ENCODE measurements around the gene PIAS1.

- TF ChIP-seq JUN (IDR thresholded peaks at IDR 0.05; ENCODE audit: borderline replicate concordance, low read depth, low read length) (no peak), JUN (CRISPR knock-in tag; IDR thresholded peaks at IDR 0.05; ENCODE audit: borderline replicate concordance) (no peak), NKRF (IDR thresholded peaks at IDR 0.05; ENCODE audit: borderline replicate concordance) (no peak), MEIS2 (IDR thresholded peaks at IDR 0.05; ENCODE audit: partially characterized antibody) (no peak), HNRNPUL1 (IDR thresholded peaks at IDR 0.05; ENCODE audit: low read length) (no peak), RCOR1 (IDR thresholded peaks at IDR 0.05; ENCODE audit: borderline replicate concordance in 1 of 2, low read depth in 2 of 2, low read length in 2 of 2) (no peak), E2F5 (CRISPR knock-in tag; IDR thresholded peaks at IDR 0.05) (no peak), ZNF589 (CRISPR knock-in tag; IDR thresholded peaks at IDR 0.05; ENCODE audit: low read depth) (no peak), EHMT2 (IDR thresholded peaks at IDR 0.05) (no peak), CEBPB (tag; IDR thresholded peaks at IDR 0.05) (no peak), ATF1 (CRISPR knock-in tag; IDR thresholded peaks at IDR 0.05) (no peak), ATF1 (tag; IDR thresholded peaks at IDR 0.05) (no peak), MIER1 (IDR thresholded peaks at IDR 0.05; ENCODE audit: low read depth) (no peak), NRF1 (conservative IDR thresholded peaks at IDR 0.05 in 1 of 2, IDR thresholded peaks at IDR 0.05 in 1 of 2) (no peak), DPF2 (IDR thresholded peaks at IDR 0.05) (no peak)
Measured at GRCh38 chr15:68022061-68022460, 32.1 kb upstream of the PIAS1 start.

All from K562 (cell line).